Measurements from ENCODE around the gene NTSR2.

Gene NTSR2

GRCh38 chr2:11669454-11670291 is at the start of gene NTSR2:
Gene NTSR2 (minus strand): TSS chr2:11670195. CDS start chr2:11670129, 66 bp downstream.
- no peak for FAIRE-seq
- DNase-seq (ENCODE audit: low spot score) = no peak

- no peak for DNase-seq (ENCODE audit: low spot score)
- FAIRE-seq = no peak
Observed at GRCh38 chr2:11719230-11719977, 49.4 kb upstream of the NTSR2 start.

GRCh38 chr2:11718606-11719005 is 48.6 kb upstream of the NTSR2 start:
- no peak for FAIRE-seq
- no peak for DNase-seq (ENCODE audit: low spot score)

GRCh38 chr2:11717623-11718022 is 47.6 kb upstream of the NTSR2 start:
- FAIRE-seq (no peak), DNase-seq (ENCODE audit: low spot score) (no peak)

GRCh38 chr2:11716689-11717321 is 46.8 kb upstream of the NTSR2 start:
- FAIRE-seq = no peak
- DNase-seq (ENCODE audit: low spot score) = no peak

- DNase-seq (ENCODE audit: low spot score) = no peak
Observed at GRCh38 chr2:11715987-11716652, 46.1 kb upstream of the NTSR2 start.

GRCh38 chr2:11713815-11714214 is 43.8 kb upstream of the NTSR2 start:
- FAIRE-seq (no peak), DNase-seq (ENCODE audit: low spot score) (no peak)

More at GRCh38 chr2:11715987-11716652, 46.1 kb upstream of the NTSR2 start:
- FAIRE-seq = no peak

GRCh38 chr2:11712866-11713265 is 42.9 kb upstream of the NTSR2 start:
- FAIRE-seq = no peak
- no peak for DNase-seq (ENCODE audit: low spot score)

- DNase-seq (ENCODE audit: low spot score) = no peak
- no peak for FAIRE-seq
Observed at GRCh38 chr2:11711751-11712150, 41.8 kb upstream of the NTSR2 start.

GRCh38 chr2:11711354-11711716 is 41.3 kb upstream of the NTSR2 start:
- FAIRE-seq (no peak), DNase-seq (ENCODE audit: low spot score) (no peak)

- DNase-seq (ENCODE audit: low spot score) (no peak), FAIRE-seq (no peak)
Observed at GRCh38 chr2:11710632-11711353, 40.8 kb upstream of the NTSR2 start.

- FAIRE-seq (peak; percentile 24), DNase-seq (ENCODE audit: low spot score) (peak; percentile 51)
Observed at GRCh38 chr2:11710210-11710609, 40.2 kb upstream of the NTSR2 start.

GRCh38 chr2:11709293-11709692 is 39.3 kb upstream of the NTSR2 start:
- DNase-seq (ENCODE audit: low spot score) (no peak), FAIRE-seq (no peak)

GRCh38 chr2:11708106-11708505 is 38.1 kb upstream of the NTSR2 start:
- peak; percentile 52 for DNase-seq (ENCODE audit: low spot score)
- no peak for FAIRE-seq

- DNase-seq (ENCODE audit: low spot score) = no peak
- no peak for FAIRE-seq
Observed at GRCh38 chr2:11705711-11706110, 35.7 kb upstream of the NTSR2 start.

GRCh38 chr2:11705063-11705462 is 35.1 kb upstream of the NTSR2 start:
- DNase-seq (ENCODE audit: low spot score) (no peak), FAIRE-seq (no peak)

- no peak for FAIRE-seq
- DNase-seq (ENCODE audit: low spot score) = peak; percentile 64
Observed at GRCh38 chr2:11703700-11704099, 33.7 kb upstream of the NTSR2 start.

GRCh38 chr2:11702946-11703345 is 33.0 kb upstream of the NTSR2 start:
- no peak for FAIRE-seq
- DNase-seq (ENCODE audit: low spot score) = no peak

GRCh38 chr2:11701751-11702301 is 31.8 kb upstream of the NTSR2 start:
- FAIRE-seq (no peak), DNase-seq (ENCODE audit: low spot score) (no peak)

- FAIRE-seq (peak; percentile 72), DNase-seq (ENCODE audit: low spot score) (peak; percentile 88)
Observed at GRCh38 chr2:11701206-11701605, 31.2 kb upstream of the NTSR2 start.
